Stomach smooth muscle (tissue), 2 donors: ENCODE measurements around the gene KCMF1.

Source experiments
- H3K27ac ChIP-seq: one replicate; pipeline ENCODE4 v1.7.0; 2013; ENCODE audit warnings: mild to moderate bottlenecking, low read length, inconsistent platforms
- H3K27me3 ChIP-seq, 2 donors: one replicate each; pipeline ENCODE4 v1.7.0; 2013; ENCODE audit warnings: low read length in 2 of 2; ENCODE audit not compliant: insufficient read depth in 2 of 2, control insufficient read depth in 1 of 2
- H3K36me3 ChIP-seq, 2 donors: one replicate each; pipeline ENCODE4 v1.7.0; 2013; ENCODE audit warnings: low read length in 2 of 2; ENCODE audit not compliant: control insufficient read depth in 2 of 2, insufficient read depth in 2 of 2
- H3K4me1 ChIP-seq: one replicate; pipeline ENCODE4 v1.7.0; 2013; ENCODE audit warnings: low read length; ENCODE audit not compliant: control insufficient read depth, insufficient read depth
- H3K4me3 ChIP-seq, 2 donors: one replicate each; pipeline ENCODE4 v1.7.0; 2013; ENCODE audit warnings: low read length in 2 of 2
- H3K9ac ChIP-seq, 2 donors: one replicate each; pipeline ENCODE4 v1.7.0; 2013; ENCODE audit warnings: low read length in 2 of 2, mild to moderate bottlenecking in 1 of 2
- H3K9me3 ChIP-seq, 2 donors: one replicate each; pipeline ENCODE4 v1.7.0; 2013; ENCODE audit warnings: low read length in 2 of 2; ENCODE audit not compliant: control insufficient read depth in 2 of 2
- donor health status: healthy.
- donor health status: Pancreatic carcinoma.

Gene KCMF1

DNA sequence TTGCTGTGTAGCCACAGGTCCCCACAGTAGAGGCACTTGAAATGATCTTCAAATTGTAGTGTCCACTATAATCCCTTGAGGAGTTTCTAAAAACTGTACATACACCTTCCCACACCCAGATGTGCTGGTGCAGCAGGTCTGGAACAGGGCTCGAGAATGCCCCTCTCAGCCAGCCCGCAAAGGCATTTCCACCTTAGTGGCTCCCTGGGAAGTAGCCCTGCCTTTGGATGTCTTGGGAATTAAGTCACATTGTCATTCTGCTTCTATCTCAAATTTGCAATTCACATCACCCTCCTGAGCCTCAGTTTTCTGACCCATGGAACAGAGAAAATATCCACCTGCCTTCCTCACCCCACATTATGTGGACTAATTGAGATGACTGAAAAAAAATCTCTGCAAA, 118.0 kb downstream of the KCMF1 start:
- Histone ChIP-seq H3K36me3 (no peaks in the 10 kb centered on the region), H3K27me3 (no peaks in the 10 kb centered on the region), H3K9me3 (no peaks in the 10 kb centered on the region)

DNA sequence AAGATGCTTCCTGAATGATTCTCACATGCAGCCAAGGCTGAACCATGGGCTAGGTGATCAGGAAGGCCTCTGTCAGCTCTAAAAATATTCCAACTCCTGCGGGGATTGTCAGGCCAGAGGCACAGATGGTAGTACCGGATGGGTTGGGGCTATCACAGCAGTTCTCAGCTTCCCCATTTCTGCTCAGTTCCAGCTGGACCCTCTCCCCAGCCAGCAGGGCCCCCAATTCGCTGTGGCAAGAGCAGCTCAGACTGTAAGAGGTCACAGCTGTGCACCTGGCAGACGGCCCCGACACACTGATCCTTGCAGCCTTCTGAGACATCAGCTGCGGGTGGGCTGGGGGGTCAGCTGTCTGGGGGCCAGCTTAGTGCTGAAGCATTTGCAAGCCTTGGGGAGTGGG, 118.6 kb downstream of the KCMF1 start:
- Histone ChIP-seq H3K9ac (no peak overlapping the region), H3K4me3 (no peak overlapping the region)

More for the DNA sequence above, 118.0 kb downstream of the KCMF1 start:
- Histone ChIP-seq H3K9ac (no peak overlapping the region), H3K4me1 (no peaks in the 10 kb centered on the region), H3K27ac (no peak overlapping the region), H3K4me3 (no peak overlapping the region)

DNA sequence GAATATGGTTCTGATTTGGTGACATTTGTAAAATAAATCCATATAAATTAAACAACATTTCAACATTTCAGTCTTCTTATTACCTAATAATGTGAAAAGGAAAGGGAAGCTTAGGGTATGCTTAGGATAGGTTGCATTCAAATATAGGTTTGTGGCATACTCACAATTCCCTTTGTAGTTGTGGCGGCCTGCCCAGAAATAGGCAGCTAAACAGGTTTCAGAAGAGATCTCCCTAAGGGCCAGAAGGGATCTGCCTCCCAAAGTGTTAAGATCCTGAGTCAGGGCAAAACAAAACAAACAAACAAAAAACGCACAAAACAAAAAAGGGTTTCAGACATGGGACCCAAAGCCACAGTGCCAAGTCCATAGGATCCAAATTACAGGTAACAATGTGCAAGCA, 120.9 kb downstream of the KCMF1 start:
- H3K27ac ChIP-seq, result no peak overlapping the region
- H3K4me1 ChIP-seq, result no peaks in the 10 kb centered on the region
- no peaks in the 10 kb centered on the region for H3K9me3 ChIP-seq
- no peaks in the 10 kb centered on the region for H3K27me3 ChIP-seq
- no peaks in the 10 kb centered on the region for H3K36me3 ChIP-seq
- H3K4me3 ChIP-seq, result no peak overlapping the region
- H3K9ac ChIP-seq, result no peak overlapping the region

More for the DNA sequence above, 118.6 kb downstream of the KCMF1 start:
- Histone ChIP-seq H3K27ac (no peak overlapping the region), H3K27me3 (no peaks in the 10 kb centered on the region), H3K4me1 (no peaks in the 10 kb centered on the region), H3K9me3 (no peaks in the 10 kb centered on the region), H3K36me3 (no peaks in the 10 kb centered on the region)

DNA sequence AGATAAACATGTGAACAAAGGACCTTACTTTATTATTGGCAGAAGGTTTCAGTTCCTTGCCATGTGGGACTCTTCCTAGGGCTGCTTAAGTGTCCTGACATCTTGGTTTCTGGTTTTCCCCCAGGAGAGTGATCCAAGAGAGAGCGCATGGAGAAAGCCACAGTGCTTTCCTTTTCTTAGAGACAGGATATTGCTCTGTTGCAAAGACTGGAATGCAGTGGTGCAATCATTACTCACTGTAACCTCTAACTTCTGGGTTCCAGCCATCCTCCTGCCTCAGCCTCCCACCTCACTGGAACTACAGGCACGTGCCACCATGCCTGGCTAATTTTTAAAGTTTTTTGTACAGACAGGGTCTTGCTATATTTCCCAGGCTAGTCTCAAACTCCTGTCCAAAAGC, 124.1 kb downstream of the KCMF1 start:
- Histone ChIP-seq H3K27ac (no peak overlapping the region), H3K27me3 (no peaks in the 10 kb centered on the region), H3K4me1 (no peaks in the 10 kb centered on the region), H3K4me3 (no peak overlapping the region), H3K9ac (no peak overlapping the region), H3K9me3 (no peaks in the 10 kb centered on the region), H3K36me3 (no peaks in the 10 kb centered on the region)

DNA sequence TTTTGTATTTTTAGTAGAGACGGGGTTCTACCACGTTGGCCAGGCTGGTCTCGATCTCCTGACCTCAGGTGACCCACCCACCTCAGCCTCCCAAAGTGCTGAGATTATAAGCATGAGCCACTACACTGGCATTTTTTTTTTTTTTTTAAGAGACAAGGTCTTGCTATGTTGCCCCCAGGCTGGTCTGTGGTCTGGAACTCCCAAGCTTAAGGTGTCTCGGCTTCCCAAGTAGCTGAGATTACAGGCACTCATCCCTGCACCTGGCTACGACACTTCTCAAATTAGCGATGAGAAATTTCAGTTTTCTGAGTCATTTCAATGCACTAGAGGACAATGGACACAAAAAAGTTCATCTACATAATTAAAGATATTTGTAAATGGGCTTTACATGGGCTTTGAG, 125.7 kb downstream of the KCMF1 start:
- Histone ChIP-seq H3K27me3 (no peaks in the 10 kb centered on the region), H3K4me1 (no peaks in the 10 kb centered on the region), H3K4me3 (no peak overlapping the region), H3K9ac (no peak overlapping the region), H3K27ac (no peak overlapping the region), H3K9me3 (no peaks in the 10 kb centered on the region), H3K36me3 (no peaks in the 10 kb centered on the region)

DNA sequence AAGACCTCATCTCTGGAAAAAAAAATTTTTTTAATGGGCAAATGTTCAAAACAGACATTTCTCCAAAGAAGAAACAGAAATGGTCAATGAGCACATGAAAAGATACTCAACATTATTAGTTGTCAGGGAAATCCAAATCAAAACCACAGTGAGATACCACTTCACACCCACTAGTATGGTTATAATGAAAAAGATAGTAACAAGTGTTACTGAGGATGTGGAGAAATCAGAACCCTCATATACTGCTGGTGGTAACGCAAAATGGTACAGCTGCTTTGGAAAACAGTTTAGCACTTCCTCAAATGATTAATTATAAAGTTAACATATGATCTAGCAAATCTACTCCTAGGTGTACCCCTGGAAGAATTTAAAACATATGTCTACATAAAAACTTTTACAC, 133.3 kb downstream of the KCMF1 start:
- H3K9me3 ChIP-seq, result no peaks in the 10 kb centered on the region
- no peak overlapping the region for H3K4me3 ChIP-seq
- no peaks in the 10 kb centered on the region for H3K4me1 ChIP-seq
- no peaks in the 10 kb centered on the region for H3K36me3 ChIP-seq
- H3K27ac ChIP-seq, result no peak overlapping the region
- no peaks in the 10 kb centered on the region for H3K27me3 ChIP-seq
- no peak overlapping the region for H3K9ac ChIP-seq

DNA sequence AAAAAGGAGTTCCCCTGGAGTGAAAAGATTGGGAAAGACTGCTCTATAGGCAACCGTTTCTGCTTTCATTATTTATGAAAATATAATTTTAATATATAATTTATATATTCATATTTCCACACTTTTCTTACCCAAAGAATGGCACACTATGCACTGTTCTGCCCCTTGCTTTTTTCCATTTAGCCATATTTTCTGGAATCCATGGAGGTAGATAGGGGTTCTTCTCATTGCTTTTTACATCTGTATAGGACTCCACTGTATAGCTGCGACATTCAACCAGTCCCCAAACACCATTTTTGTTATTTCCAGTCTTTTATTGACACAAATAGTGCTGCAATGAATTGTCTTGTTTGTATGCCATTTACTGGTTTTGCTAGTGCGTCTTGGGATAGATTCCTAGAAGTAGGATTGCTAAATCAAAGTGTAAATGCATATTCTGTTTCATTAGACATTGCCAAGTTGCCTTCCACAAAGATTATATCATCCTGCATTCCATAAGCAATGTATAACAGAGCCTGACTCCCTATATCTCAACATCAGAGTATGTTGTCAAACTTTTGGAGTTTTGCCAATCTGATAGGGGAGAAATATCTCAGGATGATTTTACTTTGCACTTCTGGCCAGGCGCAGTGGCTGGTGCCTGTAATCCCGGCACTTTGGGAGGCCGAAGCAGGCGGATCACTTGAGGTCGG, 135.7 kb downstream of the KCMF1 start:
- H3K4me1 ChIP-seq, result no peaks in the 10 kb centered on the region
- H3K27me3 ChIP-seq, result no peaks in the 10 kb centered on the region
- no peaks in the 10 kb centered on the region for H3K9me3 ChIP-seq
- H3K4me3 ChIP-seq, result no peak overlapping the region
- H3K9ac ChIP-seq, result no peak overlapping the region
- H3K36me3 ChIP-seq, result no peaks in the 10 kb centered on the region
- H3K27ac ChIP-seq, result no peak overlapping the region
